Osteoblast (primary cell): Measurements from ENCODE around the gene CCR5. TPM values are rescaled to one million over a fixed set of nuclear protein-coding genes. Genes with fewer than 3 reads are reported as not detected.

Source experiments
- DNase-seq: peaks from one replicate; pipeline ENCODE4 v3.0.0; 2011; ENCODE audit warnings: low spot score, mixed read lengths; ENCODE audit not compliant: insufficient read length; ENCODE audit errors: missing footprints
- H2AFZ ChIP-seq: 2 replicates; pipeline ENCODE4 v1.6.0; 2011; ENCODE audit warnings: mild to moderate bottlenecking, low read length
- H3K27ac ChIP-seq: 2 replicates; pipeline ENCODE4 v1.5.1; 2011; ENCODE audit warnings: mild to moderate bottlenecking, low read depth, low read length, moderate library complexity
- H3K27me3 ChIP-seq: 2 replicates; pipeline ENCODE4 v1.6.0; 2012; ENCODE audit warnings: mild to moderate bottlenecking, control low read depth, inconsistent platforms, low read length, moderate library complexity; ENCODE audit not compliant: insufficient read depth
- H3K36me3 ChIP-seq: 2 replicates; pipeline ENCODE4 v1.5.1; 2011; ENCODE audit warnings: mild to moderate bottlenecking, low read length, control low read depth, moderate library complexity; ENCODE audit not compliant: insufficient read depth
- H3K4me1 ChIP-seq: 2 replicates; pipeline ENCODE4 v1.5.1; 2011; ENCODE audit warnings: mild to moderate bottlenecking, low read length, control low read depth, moderate library complexity; ENCODE audit not compliant: insufficient read depth
- H3K4me2 ChIP-seq: 2 replicates; pipeline ENCODE4 v1.6.0; 2011; ENCODE audit warnings: mild to moderate bottlenecking, low read length; ENCODE audit not compliant: insufficient read depth
- H3K4me3 ChIP-seq: fragments of 200-600 bp; sonication (generic); 3 replicates; pipeline ENCODE4 v1.5.1; 2012; ENCODE audit warnings: mild to moderate bottlenecking, low read length, inconsistent platforms; ENCODE audit not compliant: insufficient read depth
- H3K79me2 ChIP-seq: 2 replicates; pipeline ENCODE4 v1.6.0; 2012; ENCODE audit warnings: mild to moderate bottlenecking, low read length, control low read depth, inconsistent platforms; ENCODE audit not compliant: insufficient read depth
- H3K9me3 ChIP-seq: 2 replicates; pipeline ENCODE4 v1.5.1; 2011; ENCODE audit warnings: low read depth, low read length, control low read depth
- H4K20me1 ChIP-seq: 2 replicates; pipeline ENCODE4 v1.6.0; 2012; ENCODE audit warnings: mild to moderate bottlenecking, low read length, control low read depth; ENCODE audit not compliant: insufficient read depth
- total RNA-seq: library from RNA; depleted of rRNA; stranded (reverse); fragments of >200 nt; gene quantifications from 2 replicates; pipeline ENCODE4 v1.2.3, GENCODE V29; 2012
- TF ChIP-seq, protein P1 (sequence below): IDR thresholded peaks from 2 replicates; pipeline ENCODE4 v1.5.1; 2011; ENCODE audit warnings: mild to moderate bottlenecking, low read depth, low read length, moderate library complexity; ENCODE audit errors: extremely low read depth

CCR5 gene
- total RNA-seq, 1 donor: not detected

- Histone ChIP-seq H3K4me1 (no peaks in the 10 kb centered on the region), H2AFZ (no peak overlapping the region), H3K4me3 (no peak overlapping the region), H3K36me3 (no peaks in the 10 kb centered on the region), H3K27ac (no peak overlapping the region), H3K27me3 (peaks cover 1% of the 10 kb centered on the region), H3K4me2 (no peak overlapping the region), H4K20me1 (no peaks in the 10 kb centered on the region), H3K9me3 (no peaks in the 10 kb centered on the region), H3K79me2 (no peaks in the 10 kb centered on the region)
- no peak for DNase-seq
- TF ChIP-seq, protein P1, sequence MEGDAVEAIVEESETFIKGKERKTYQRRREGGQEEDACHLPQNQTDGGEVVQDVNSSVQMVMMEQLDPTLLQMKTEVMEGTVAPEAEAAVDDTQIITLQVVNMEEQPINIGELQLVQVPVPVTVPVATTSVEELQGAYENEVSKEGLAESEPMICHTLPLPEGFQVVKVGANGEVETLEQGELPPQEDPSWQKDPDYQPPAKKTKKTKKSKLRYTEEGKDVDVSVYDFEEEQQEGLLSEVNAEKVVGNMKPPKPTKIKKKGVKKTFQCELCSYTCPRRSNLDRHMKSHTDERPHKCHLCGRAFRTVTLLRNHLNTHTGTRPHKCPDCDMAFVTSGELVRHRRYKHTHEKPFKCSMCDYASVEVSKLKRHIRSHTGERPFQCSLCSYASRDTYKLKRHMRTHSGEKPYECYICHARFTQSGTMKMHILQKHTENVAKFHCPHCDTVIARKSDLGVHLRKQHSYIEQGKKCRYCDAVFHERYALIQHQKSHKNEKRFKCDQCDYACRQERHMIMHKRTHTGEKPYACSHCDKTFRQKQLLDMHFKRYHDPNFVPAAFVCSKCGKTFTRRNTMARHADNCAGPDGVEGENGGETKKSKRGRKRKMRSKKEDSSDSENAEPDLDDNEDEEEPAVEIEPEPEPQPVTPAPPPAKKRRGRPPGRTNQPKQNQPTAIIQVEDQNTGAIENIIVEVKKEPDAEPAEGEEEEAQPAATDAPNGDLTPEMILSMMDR: no peak
Measured at GRCh38 chr3:46423588-46423987, 52.8 kb downstream of the CCR5 start.

Other genes with a start within 250 kb of the CCR5 start
- gene CCR1, start 162.6 kb upstream of the CCR5 start, total RNA-seq: 0.59 and 1.1 TPM in 2 replicates
- not detected in 2 replicates for gene CCR3, start 128.5 kb upstream of the CCR5 start, total RNA-seq
- not detected in 2 replicates for gene CCR2, start 16.8 kb upstream of the CCR5 start, total RNA-seq
- 0.72 and 0.88 TPM in 2 replicates for gene CCRL2, start 36.3 kb downstream of the CCR5 start, total RNA-seq
- 0.59 and 0.72 TPM in 2 replicates for gene LTF, start 94.0 kb downstream of the CCR5 start, total RNA-seq
- not detected in 2 replicates for gene RTP3, start 127.0 kb downstream of the CCR5 start, total RNA-seq
- gene LRRC2, start 195.4 kb downstream of the CCR5 start, total RNA-seq: 4.7 and 5.1 TPM in 2 replicates
- under 0.01 and 0.36 TPM in 2 replicates for gene FAM240A, start 241.6 kb downstream of the CCR5 start, total RNA-seq